A673 (cell line): ENCODE data around the gene CCDC102A. TPM values are rescaled to one million over a fixed set of nuclear protein-coding genes. Genes with fewer than 3 reads are reported as not detected.

Experiments
- BruUV-seq: library from RNA; stranded (reverse); fragments of 400-500 nt; replicated peaks from 2 replicates; lab custom pipeline; 2021; lab: Mats Ljungman, UMichigan
- CTCF ChIA-PET: fragments of 300-600 bp; sonication (Branson Sonifier 250); formaldehyde crosslinking; loops from one replicate; lab custom pipeline; 2022; ENCODE audit warnings: antibody characterized with exemption; lab: Charles Lee
- POLR2A ChIA-PET: fragments of 300-600 bp; sonication (Branson Sonifier 250); formaldehyde crosslinking; loops from one replicate; lab custom pipeline; 2022; ENCODE audit warnings: antibody characterized with exemption; ENCODE audit not compliant: low non-redundant PET; lab: Charles Lee
- DNase-seq: peaks from one replicate; pipeline ENCODE4 v3.0.0-alpha.2; 2015; ENCODE audit warnings: low spot score
- H3K27ac ChIP-seq: fragments of 200-600 bp; sonication (generic); 2 replicates; pipeline ENCODE4 v1.5.1; 2016; ENCODE audit warnings: mixed run types, low read depth, mild to moderate bottlenecking, mixed read lengths, antibody characterized with exemption, low read length; ENCODE audit not compliant: poor library complexity, severe bottlenecking
- H3K27me3 ChIP-seq: fragments of 200-600 bp; sonication (generic); replicated peaks from 2 replicates; pipeline ENCODE4 v1.6.1; 2017; ENCODE audit warnings: mixed run types, low read depth, mild to moderate bottlenecking, mixed read lengths, antibody characterized with exemption, low read length; ENCODE audit not compliant: insufficient read depth, poor library complexity
- H3K36me3 ChIP-seq: fragments of 200-600 bp; sonication (generic); 2 replicates; pipeline ENCODE4 v1.6.1; 2016; ENCODE audit warnings: mixed run types, mild to moderate bottlenecking, mixed read lengths, antibody characterized with exemption, low read length; ENCODE audit not compliant: insufficient read depth, poor library complexity, severe bottlenecking
- H3K4me1 ChIP-seq: fragments of 200-600 bp; sonication (generic); 2 replicates; pipeline ENCODE4 v1.6.1; 2017; ENCODE audit warnings: mixed run types, mild to moderate bottlenecking, mixed read lengths, antibody characterized with exemption, low read length; ENCODE audit not compliant: insufficient read depth, poor library complexity, severe bottlenecking
- H3K4me3 ChIP-seq: fragments of 200-600 bp; sonication (generic); 2 replicates; pipeline ENCODE4 v1.5.1; 2016; ENCODE audit warnings: low read depth, mixed run types, mild to moderate bottlenecking, mixed read lengths, low read length; ENCODE audit not compliant: poor library complexity, severe bottlenecking
- H3K9me3 ChIP-seq: fragments of 200-600 bp; sonication (generic); 2 replicates; pipeline ENCODE4 v1.6.1; 2016; ENCODE audit warnings: mixed run types, low read depth, mild to moderate bottlenecking, mixed read lengths, antibody characterized with exemption, low read length; ENCODE audit not compliant: poor library complexity, severe bottlenecking
- EZH2 ChIP-seq: fragments of 200-600 bp; sonication (generic); IDR thresholded peaks from 2 replicates; pipeline ENCODE4 v1.6.1; 2017; ENCODE audit warnings: borderline replicate concordance, low read depth, mild to moderate bottlenecking, mixed read lengths, antibody characterized with exemption, low read length; ENCODE audit not compliant: poor library complexity, severe bottlenecking
- intact Hi-C: fragments of 100-400 bp; cut with micrococcal nuclease; formaldehyde crosslinking; loops from one replicate; pipeline ENCODE4 v1.10.0; 2022; ENCODE audit not compliant: unreplicated experiment
- total RNA-seq: library from RNA; stranded (reverse); gene quantifications from 2 replicates; pipeline ENCODE4 v1.2.3, GENCODE V29; 2021
- TF ChIP-seq, protein P1 (sequence below): fragments of 300-800, 200-600 bp; sonication (generic); conservative IDR thresholded peaks from 2 replicates; pipeline ENCODE4 v1.5.1; 2017; ENCODE audit warnings: low read depth, mild to moderate bottlenecking, antibody characterized with exemption, low read length, moderate library complexity, mixed read lengths

CCDC102A gene
- total RNA-seq, 1 experiment from 2014 or later: 10.3 TPM

- POLR2A ChIA-PET: no interaction called here
- peaks cover 5% of the 10 kb centered on the region for H3K9me3 ChIP-seq
- no peaks in the 10 kb centered on the region for H3K36me3 ChIP-seq
- CTCF ChIA-PET: no interaction called here
- TF ChIP-seq EZH2: no peak
- TF ChIP-seq, protein P1, sequence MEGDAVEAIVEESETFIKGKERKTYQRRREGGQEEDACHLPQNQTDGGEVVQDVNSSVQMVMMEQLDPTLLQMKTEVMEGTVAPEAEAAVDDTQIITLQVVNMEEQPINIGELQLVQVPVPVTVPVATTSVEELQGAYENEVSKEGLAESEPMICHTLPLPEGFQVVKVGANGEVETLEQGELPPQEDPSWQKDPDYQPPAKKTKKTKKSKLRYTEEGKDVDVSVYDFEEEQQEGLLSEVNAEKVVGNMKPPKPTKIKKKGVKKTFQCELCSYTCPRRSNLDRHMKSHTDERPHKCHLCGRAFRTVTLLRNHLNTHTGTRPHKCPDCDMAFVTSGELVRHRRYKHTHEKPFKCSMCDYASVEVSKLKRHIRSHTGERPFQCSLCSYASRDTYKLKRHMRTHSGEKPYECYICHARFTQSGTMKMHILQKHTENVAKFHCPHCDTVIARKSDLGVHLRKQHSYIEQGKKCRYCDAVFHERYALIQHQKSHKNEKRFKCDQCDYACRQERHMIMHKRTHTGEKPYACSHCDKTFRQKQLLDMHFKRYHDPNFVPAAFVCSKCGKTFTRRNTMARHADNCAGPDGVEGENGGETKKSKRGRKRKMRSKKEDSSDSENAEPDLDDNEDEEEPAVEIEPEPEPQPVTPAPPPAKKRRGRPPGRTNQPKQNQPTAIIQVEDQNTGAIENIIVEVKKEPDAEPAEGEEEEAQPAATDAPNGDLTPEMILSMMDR: no peak
- no TSS peak for BruUV-seq
- intact Hi-C loops: no loop called here
- no peaks in the 10 kb centered on the region for H3K27me3 ChIP-seq
- H3K4me3 ChIP-seq: no peak overlapping the region
- H3K4me1 ChIP-seq: no peaks in the 10 kb centered on the region
- no peak for DNase-seq
- no peak overlapping the region for H3K27ac ChIP-seq
Measured at GRCh38 chr16:57559072-57559790, 22.9 kb upstream of the CCDC102A start.

- ChIA-PET CTCF (no interaction called here), POLR2A (no interaction called here)
- no TSS peak for BruUV-seq
- TF ChIP-seq EZH2: no peak
- TF ChIP-seq, protein P1: no peak
- H3K9me3 ChIP-seq: peaks cover 5% of the 10 kb centered on the region
- H3K27me3 ChIP-seq: no peaks in the 10 kb centered on the region
- no peaks in the 10 kb centered on the region for H3K36me3 ChIP-seq
- DNase-seq: no peak
- intact Hi-C loops: no loop called here
- no peak overlapping the region for H3K27ac ChIP-seq
- H3K4me3 ChIP-seq: no peak overlapping the region
- H3K4me1 ChIP-seq: no peaks in the 10 kb centered on the region
Measured at GRCh38 chr16:57556941-57557541, 20.7 kb upstream of the CCDC102A start.

GRCh38 chr16:57555831-57556230 is 19.5 kb upstream of the CCDC102A start:
- no peaks in the 10 kb centered on the region for H3K27me3 ChIP-seq
- H3K27ac ChIP-seq: no peak overlapping the region
- H3K4me3 ChIP-seq: no peak overlapping the region
- BruUV-seq: no TSS peak
- no peaks in the 10 kb centered on the region for H3K4me1 ChIP-seq
- ChIA-PET POLR2A (no interaction called here), CTCF (no interaction called here)
- H3K36me3 ChIP-seq: no peaks in the 10 kb centered on the region
- H3K9me3 ChIP-seq: peaks cover 5% of the 10 kb centered on the region
- intact Hi-C loops: no loop called here
- TF ChIP-seq, protein P1: no peak
- no peak for TF ChIP-seq EZH2
- no peak for DNase-seq
